VCaP (cell line): ENCODE results near the gene PLA2G4A.
A peak's percentile ranks its signal among the peaks of the same experiment; 100 is the strongest.

Experiments used
- H3K27ac ChIP-seq: fragments of 450-650 bp; 2 replicates; pipeline ENCODE4 v1.5.1; 2017
- CTCF ChIP-seq: fragments of 450-650 bp; conservative IDR thresholded peaks from 2 replicates; pipeline ENCODE4 v1.5.1; 2017; ENCODE audit warnings: mild to moderate bottlenecking, moderate library complexity

The PLA2G4A gene

GRCh38 chr1:187003353-187003752 lies 174.6 kb downstream of the PLA2G4A start:
- no peak for TF ChIP-seq CTCF
- H3K27ac ChIP-seq, result no peak overlapping the region

GRCh38 chr1:187006896-187007295 lies 178.1 kb downstream of the PLA2G4A start:
- no peak for TF ChIP-seq CTCF
- no peak overlapping the region for H3K27ac ChIP-seq

- peak overlapping the region; percentile 47 for H3K27ac ChIP-seq
- TF ChIP-seq CTCF, result no peak
These were observed 180.6 kb downstream of the PLA2G4A start for GRCh38 chr1:187009320-187009719.

- TF ChIP-seq CTCF, result no peak
- H3K27ac ChIP-seq, result no peak overlapping the region
These were observed 182.0 kb downstream of the PLA2G4A start for GRCh38 chr1:187010571-187011309.

- no peak for TF ChIP-seq CTCF
These were observed 184.9 kb downstream of the PLA2G4A start for GRCh38 chr1:187013582-187014200.

GRCh38 chr1:187018291-187018690 lies 189.5 kb downstream of the PLA2G4A start:
- H3K27ac ChIP-seq, result no peak overlapping the region
- TF ChIP-seq CTCF, result no peak

More at GRCh38 chr1:187013582-187014200, 184.9 kb downstream of the PLA2G4A start:
- H3K27ac ChIP-seq, result no peak overlapping the region

- H3K27ac ChIP-seq, result no peak overlapping the region
- no peak for TF ChIP-seq CTCF
These were observed 198.5 kb downstream of the PLA2G4A start for GRCh38 chr1:187027253-187027652.
